AG09309 (cell line): ENCODE results near the gene PTPRG.

Source experiments
- DNase-seq: peaks from one replicate; pipeline ENCODE4 v3.0.0-alpha.2; 2010; ENCODE audit warnings: low read depth
- H3K4me3 ChIP-seq: 2 replicates; pipeline ENCODE4 v1.5.1; 2011; ENCODE audit warnings: mild to moderate bottlenecking, low read depth, low read length, moderate library complexity; ENCODE audit not compliant: control insufficient read depth
- TF ChIP-seq, protein P1 (sequence below): IDR thresholded peaks from 2 replicates; pipeline ENCODE4 v1.5.1; 2011; ENCODE audit warnings: mild to moderate bottlenecking, low read depth, low read length, inconsistent platforms; ENCODE audit not compliant: insufficient read depth, control insufficient read depth; ENCODE audit errors: missing control alignments

The PTPRG gene

DNA sequence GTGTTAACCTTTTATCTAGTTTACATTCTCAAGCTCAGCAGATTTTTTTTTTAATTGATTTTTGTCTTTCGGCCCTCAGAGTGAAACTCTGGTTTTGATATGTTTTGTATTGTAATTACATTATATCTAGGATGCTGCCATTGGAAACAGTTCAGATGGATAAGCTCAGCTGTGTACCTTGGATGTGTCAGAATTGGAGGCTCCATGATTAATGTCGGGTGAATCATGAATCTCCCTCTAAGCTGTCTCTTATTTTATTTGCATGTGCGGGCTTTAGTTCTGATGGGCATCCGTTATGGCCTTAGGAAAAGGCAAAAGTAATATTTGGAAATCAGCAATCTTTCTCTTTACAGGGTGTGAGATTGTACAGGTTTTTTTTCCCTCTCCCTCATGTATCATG, 4.2 kb downstream of the PTPRG start:
- no peak for DNase-seq
- TF ChIP-seq, protein P1, sequence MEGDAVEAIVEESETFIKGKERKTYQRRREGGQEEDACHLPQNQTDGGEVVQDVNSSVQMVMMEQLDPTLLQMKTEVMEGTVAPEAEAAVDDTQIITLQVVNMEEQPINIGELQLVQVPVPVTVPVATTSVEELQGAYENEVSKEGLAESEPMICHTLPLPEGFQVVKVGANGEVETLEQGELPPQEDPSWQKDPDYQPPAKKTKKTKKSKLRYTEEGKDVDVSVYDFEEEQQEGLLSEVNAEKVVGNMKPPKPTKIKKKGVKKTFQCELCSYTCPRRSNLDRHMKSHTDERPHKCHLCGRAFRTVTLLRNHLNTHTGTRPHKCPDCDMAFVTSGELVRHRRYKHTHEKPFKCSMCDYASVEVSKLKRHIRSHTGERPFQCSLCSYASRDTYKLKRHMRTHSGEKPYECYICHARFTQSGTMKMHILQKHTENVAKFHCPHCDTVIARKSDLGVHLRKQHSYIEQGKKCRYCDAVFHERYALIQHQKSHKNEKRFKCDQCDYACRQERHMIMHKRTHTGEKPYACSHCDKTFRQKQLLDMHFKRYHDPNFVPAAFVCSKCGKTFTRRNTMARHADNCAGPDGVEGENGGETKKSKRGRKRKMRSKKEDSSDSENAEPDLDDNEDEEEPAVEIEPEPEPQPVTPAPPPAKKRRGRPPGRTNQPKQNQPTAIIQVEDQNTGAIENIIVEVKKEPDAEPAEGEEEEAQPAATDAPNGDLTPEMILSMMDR = no peak
- no peak overlapping the region for H3K4me3 ChIP-seq

DNA sequence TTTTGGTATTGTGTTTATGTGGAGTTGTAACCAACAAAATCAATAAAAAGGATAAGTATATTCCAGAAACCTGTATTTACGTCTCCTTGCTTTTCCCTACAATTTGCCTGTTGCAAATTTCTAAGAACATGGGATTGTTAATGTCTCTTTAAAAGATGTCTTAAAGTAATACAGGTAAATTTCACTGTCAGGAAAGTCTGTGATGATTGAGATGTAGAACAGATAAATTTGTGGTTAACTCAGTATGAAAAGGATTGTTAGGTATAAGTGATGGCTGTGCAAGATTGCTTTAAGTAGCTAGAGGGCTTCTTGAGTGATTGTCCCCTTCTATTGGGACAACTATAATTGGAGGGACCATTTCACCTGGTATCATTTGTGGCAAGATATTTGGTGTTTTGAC, 6.8 kb downstream of the PTPRG start:
- DNase-seq = no peak
- TF ChIP-seq, protein P1 = no peak
- no peak overlapping the region for H3K4me3 ChIP-seq

DNA sequence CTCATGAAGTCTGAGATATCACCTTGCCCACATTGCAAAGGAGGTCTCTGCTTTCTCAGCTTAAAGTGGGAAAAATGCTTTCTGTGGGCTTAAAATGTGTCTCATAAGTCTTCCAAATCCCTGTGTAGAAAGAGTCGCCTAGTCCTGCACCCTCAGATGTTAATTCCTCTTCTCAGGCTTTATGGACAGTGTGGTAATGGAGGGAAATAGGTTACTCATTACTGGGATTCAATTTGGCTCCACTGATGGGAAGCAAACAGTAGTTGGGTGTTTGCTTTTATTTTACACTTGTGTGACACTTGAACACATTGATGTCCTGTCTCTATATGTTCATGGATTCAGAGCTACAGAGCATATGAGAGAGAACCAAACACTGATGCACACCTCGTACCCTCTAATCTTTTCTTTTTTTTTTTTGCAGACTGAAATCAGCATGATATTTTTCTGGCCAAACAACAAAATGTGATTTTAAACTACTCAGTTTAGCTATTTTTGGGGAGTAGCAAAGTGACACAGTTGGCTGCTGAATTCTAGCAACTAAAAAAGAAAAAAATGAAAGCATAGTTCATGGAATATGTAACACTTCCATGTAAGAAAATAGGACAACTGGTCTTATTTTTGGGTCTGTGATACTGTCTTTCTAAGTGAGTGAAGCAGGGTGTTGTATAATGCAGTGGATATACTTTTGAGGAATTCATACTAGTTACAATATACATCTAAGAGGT, 8.6 kb downstream of the PTPRG start:
- TF ChIP-seq, protein P1 = no peak
- H3K4me3 ChIP-seq = no peak overlapping the region
- no peak for DNase-seq

DNA sequence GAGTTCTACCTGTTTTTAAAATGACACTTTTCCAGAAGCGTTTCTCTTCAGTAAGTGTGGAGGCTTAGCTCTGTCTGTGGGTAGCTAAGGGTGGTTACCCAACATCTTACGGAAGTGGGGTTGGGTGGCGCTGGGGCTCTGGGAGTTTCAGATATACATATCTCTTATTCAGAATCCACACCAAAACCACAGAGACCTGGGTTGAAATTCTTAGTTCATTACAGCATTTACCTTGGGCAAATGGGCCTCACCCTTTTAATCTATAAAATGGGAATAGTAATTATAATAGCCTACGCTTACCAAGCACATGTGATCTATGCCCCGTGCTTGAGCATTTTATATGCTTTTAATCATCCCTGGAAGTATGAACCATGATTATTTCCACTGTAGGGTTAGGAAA, 9.4 kb downstream of the PTPRG start:
- DNase-seq = no peak
- H3K4me3 ChIP-seq = no peak overlapping the region
- TF ChIP-seq, protein P1 = no peak

DNA sequence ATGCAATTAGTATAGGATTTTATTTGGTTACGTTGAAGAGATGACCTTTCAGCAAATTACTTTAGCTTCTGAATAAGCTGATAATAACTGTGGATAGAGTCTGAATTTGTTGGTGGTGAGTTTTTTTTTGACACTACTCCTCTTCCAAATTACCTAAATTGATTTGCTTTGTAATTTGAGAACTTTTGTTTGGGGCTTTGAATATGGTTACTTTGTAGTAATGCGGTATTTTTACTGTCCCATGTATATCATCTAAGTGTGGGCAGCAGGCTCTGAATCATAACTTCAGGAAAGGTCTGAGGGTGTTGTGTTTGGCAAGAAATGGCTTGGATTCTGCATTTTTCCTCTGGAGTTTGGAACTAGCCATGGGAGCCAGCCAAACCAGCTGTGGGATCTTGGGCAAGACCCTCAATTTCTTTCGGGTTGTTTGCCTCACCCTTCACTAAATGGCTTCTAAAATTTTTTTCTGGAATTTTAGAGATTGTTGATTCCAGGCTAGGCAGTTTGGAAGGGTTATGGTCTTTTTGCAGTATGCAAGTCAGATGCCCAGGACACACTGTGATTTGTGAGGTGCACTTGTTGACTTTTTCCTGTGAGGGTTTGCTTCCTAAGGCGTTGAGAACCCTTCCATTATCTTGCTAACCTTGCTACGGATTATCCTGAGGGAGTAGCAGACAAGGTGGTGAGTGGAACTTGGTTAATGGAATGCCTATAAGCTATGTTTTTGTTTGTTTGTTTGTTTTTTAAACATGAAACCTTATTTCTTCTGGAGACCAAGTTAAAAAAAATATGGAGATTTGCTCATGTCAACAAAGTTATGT, 10.4 kb downstream of the PTPRG start:
- H3K4me3 ChIP-seq = no peak overlapping the region
- peak; percentile 86 for DNase-seq
- TF ChIP-seq, protein P1 = no peak

DNA sequence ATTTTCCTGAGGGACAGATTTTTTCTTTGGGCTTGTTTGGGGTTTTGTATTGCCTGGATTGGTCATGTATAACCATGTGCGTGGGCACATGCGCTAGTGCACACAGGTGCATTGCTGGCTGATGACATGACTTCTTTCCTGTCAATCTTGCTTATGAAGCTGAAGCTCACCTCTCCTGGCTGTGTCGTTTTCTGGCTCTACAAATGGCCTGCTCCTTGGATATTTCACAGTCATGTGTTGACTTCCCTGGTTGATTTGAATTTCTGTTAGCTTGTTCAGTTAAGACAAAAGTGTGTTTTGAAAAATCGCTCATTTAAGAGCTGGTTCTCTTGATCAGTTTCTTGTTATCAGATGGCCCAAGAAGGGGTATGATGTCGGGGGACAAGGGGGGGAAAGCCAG, 11.5 kb downstream of the PTPRG start:
- TF ChIP-seq, protein P1 = no peak
- no peak for DNase-seq
- H3K4me3 ChIP-seq = no peak overlapping the region

DNA sequence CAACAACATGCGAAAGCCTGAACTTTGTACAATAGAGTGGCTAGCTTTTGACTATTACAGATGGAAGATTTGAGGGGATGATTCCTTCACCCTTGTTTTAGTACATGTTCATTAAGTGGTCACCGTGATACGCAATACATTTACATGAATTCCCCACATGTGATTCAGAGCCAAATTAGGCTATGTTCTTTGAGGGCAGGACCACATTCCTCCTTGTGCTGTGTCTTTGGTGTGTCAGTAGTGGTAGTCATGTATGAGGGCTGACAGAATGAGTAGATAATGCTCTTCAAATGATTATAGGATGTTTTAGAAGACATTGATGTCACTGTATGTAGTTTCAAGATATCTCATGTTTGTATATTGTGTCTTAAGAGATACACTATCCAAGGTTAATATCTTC, 12.1 kb downstream of the PTPRG start:
- no peak for DNase-seq
- no peak overlapping the region for H3K4me3 ChIP-seq
- TF ChIP-seq, protein P1 = no peak
